HUES64 (cell line): ENCODE measurements around the gene EXOC6B.
"Not testable (repeated sequence)": the region's sequence is repeated elsewhere in the genome, so short reads cannot be mapped to it uniquely, and the experiment has no call there.

Experiments
- H3K27ac ChIP-seq: 2 replicates; pipeline ENCODE4 v1.7.0; 2013; ENCODE audit warnings: low read depth, low read length, inconsistent platforms
- H3K27me3 ChIP-seq: 2 replicates; pipeline ENCODE4 v1.6.1; 2013; ENCODE audit warnings: mild to moderate bottlenecking, low read length; ENCODE audit not compliant: insufficient read depth
- H3K36me3 ChIP-seq: 2 replicates; pipeline ENCODE4 v1.6.1; 2013; ENCODE audit warnings: mild to moderate bottlenecking, low read length; ENCODE audit not compliant: insufficient read depth
- H3K4me1 ChIP-seq: 2 replicates; pipeline ENCODE4 v1.6.1; 2013; ENCODE audit warnings: mild to moderate bottlenecking, low read length, moderate library complexity; ENCODE audit not compliant: insufficient read depth
- H3K4me3 ChIP-seq: 2 replicates; pipeline ENCODE4 v1.5.1; 2013; ENCODE audit warnings: mild to moderate bottlenecking, low read length, moderate library complexity
- H3K9ac ChIP-seq: 2 replicates; pipeline ENCODE4 v1.6.1; 2013; ENCODE audit warnings: mild to moderate bottlenecking, low read depth, low read length
- H3K9me3 ChIP-seq: 2 replicates; pipeline ENCODE4 v1.6.1; 2013; ENCODE audit warnings: low read depth, low read length; ENCODE audit not compliant: insufficient read depth
- WGBS: fragments of 150-250, 120-280 bp; methylation state at CpG from one replicate; pipeline ENCODE4 v1.1.7; 2013; ENCODE audit warnings: missing lambda C conversion rate; 5-methylcytosine and 5-hydroxymethylcytosine counted together

Gene EXOC6B

DNA sequence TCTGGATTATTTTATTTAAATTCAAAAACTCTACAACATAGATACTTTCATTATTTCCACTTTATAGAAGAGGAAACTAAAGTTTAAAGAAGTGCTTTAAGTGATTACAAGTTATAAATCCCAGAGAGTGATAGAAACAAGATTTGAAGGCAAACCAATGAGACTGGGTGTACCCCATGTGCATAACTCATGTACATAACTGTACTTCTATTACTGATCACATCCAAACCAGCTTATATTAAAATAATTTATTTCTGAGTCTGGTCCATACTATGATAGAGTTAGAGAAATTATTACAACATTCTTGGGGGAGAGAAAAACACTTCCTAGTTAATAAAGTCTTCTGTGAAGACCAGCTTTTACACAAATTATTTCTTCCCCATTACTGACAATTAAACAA, 221.4 kb downstream of the EXOC6B start:
- Histone ChIP-seq H3K36me3 (no peaks in the 10 kb centered on the region), H3K27me3 (no peaks in the 10 kb centered on the region), H3K9me3 (0 out of 2 replicates have a peak, but pooled peaks cover under 1% of the 10 kb centered on the region), H3K9ac (no peak overlapping the region), H3K4me1 (peaks cover 15% of the 10 kb centered on the region), H3K4me3 (no peak overlapping the region), H3K27ac (no peak overlapping the region)

DNA sequence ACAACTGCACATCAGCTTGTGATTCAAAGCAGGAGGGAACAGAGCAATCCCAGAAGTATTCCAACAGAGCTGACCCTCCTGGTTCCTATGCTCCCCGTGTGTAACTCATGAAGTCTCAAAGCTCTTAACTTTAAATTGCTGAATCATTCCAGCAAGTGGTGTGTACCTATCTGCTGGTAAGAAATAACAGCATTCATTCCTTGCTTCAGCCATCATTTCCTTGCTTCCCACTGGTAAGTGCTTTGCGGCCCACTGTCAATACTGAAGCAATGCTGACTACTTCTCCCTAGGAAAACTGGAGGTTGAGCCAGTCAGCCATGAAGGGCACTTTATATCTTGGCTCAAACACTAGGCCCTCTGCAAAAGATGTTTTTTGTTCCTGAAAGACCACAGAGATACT, 222.4 kb downstream of the EXOC6B start:
- H3K27ac ChIP-seq = no peak overlapping the region
- 77% methylated on average over 2 of the region's 2 CpGs for WGBS
- no peak overlapping the region for H3K4me3 ChIP-seq
- peaks cover 15% of the 10 kb centered on the region for H3K4me1 ChIP-seq
- no peaks in the 10 kb centered on the region for H3K27me3 ChIP-seq
- no peaks in the 10 kb centered on the region for H3K36me3 ChIP-seq
- H3K9ac ChIP-seq = no peak overlapping the region
- H3K9me3 ChIP-seq = no peaks in the 10 kb centered on the region

DNA sequence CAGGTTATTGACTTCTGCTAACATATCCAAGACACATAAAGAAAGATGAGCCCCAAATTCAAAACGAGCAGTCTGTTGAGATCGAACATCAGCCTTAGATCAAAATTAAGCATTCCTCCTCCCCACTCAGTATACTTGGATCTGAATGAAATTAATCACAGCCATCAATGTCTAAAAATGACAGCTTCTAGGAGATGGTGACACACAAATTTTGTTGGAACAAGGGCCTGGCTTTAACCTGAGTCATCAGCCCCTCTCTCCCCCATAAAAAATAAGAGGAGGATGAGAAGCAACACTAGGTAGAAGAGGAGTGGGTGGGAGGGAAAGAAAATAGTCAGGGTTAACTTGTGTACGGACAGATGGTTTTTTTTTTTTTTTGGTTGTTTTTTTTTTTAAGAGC, 223.1 kb downstream of the EXOC6B start:
- 86% methylated on average over 3 of the region's 3 CpGs for WGBS
- H3K4me3 ChIP-seq = no peak overlapping the region
- H3K36me3 ChIP-seq = no peaks in the 10 kb centered on the region
- H3K4me1 ChIP-seq = peaks cover 15% of the 10 kb centered on the region
- H3K9me3 ChIP-seq = no peaks in the 10 kb centered on the region
- H3K27ac ChIP-seq = no peak overlapping the region
- H3K27me3 ChIP-seq = no peaks in the 10 kb centered on the region
- H3K9ac ChIP-seq = no peak overlapping the region

DNA sequence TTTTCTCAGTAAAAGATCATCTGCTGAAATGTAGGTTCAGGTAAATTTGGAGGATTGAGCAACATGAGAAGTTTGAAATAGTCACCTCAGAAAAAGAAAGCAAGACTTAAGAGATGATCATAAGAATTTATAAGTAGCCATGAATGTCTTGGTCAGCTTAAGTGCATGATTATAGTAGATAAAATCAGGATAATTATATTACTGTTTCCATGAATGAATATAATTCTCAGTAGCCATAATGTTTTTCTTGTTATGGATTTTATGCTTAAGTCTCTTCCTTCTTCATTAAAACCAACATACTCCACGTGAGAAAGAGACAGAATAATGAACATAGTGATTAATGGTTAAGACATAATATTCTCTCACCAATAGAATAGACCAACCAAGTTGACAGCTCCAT, 223.7 kb downstream of the EXOC6B start:
- Histone ChIP-seq H3K27ac (no peak overlapping the region), H3K9me3 (no peaks in the 10 kb centered on the region), H3K36me3 (no peaks in the 10 kb centered on the region), H3K9ac (no peak overlapping the region), H3K27me3 (no peaks in the 10 kb centered on the region), H3K4me1 (peaks cover 15% of the 10 kb centered on the region), H3K4me3 (no peak overlapping the region)
- no CpG with 5 or more reads among the region's 1 CpG for WGBS

DNA sequence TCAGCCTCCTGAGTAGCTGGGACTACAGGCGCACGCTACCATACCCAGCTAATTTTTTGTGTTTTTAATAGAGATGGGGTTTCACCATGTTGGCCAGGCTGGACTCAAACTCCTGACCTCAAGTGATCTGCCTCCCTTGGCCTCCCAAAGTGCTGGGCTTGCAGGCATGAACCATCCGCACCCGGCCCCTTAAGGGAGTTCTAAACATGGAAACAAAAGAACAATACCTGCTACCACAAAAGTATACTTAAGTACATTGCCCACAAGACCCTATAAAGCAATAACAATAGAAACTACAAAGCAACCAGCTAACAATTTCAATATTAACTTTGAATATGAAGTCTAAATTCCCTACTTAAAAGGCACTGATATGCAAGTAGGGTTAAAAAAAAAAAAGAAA, 242.0 kb downstream of the EXOC6B start:
- not testable (repeated sequence) for H3K9ac ChIP-seq, H3K27ac ChIP-seq, H3K4me3 ChIP-seq, H3K4me1 ChIP-seq, H3K36me3 ChIP-seq, H3K27me3 ChIP-seq, H3K9me3 ChIP-seq
- 95% methylated on average over 4 of the region's 4 CpGs for WGBS

DNA sequence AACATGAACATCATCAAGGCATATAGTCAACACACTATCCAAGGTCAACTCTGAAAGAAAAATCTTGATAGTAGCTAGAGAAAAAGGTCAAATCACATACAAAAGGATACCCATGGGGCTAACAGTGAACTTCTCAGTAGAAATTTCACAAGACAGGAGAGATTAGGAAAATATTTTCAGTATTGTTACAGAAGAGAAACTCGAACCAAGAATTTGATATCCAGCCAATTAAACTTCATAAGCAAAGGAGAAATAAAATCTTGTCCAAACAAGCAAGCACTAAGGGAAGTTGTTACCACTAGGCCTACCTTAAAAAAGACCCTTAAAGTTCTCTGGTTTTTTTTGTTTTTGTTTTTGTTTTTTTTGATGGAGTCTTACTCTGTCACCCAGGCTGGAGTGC, 242.5 kb downstream of the EXOC6B start:
- 71% methylated on average over 1 of the region's 1 CpG for WGBS
- Histone ChIP-seq H3K9me3 (no peaks in the 10 kb centered on the region), H3K27me3 (no peaks in the 10 kb centered on the region), H3K4me1 (no peaks in the 10 kb centered on the region), H3K9ac (no peak overlapping the region), H3K36me3 (no peaks in the 10 kb centered on the region), H3K4me3 (no peak overlapping the region), H3K27ac (no peak overlapping the region)

DNA sequence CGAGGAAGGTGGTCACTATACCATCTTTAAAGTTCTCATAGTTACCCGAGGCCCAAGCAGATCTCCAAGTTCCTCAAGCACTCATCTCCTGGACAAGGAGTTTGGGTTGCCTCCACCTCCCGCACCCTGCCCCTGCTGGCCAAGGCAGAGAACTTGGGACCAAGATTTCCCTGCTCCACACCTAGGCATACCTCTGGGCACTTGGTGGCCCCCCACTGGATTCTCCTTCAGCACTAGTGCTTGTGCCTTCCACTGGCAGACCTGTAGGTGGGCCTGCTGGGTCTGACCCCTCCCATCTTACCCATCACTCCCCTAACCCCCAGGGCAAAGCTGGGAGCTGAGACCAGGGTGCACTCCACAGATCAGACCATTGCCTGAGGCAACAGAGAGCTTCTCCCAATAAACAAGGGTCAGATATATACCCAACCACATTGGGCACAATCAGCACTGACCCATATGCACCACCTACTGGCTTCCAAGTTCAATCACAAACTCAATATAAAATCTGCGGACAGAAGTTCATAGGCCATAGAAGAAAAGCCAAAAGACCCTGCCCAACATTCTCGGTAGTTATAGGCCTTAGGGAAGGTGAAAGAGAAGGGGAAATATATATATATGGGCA, 244.2 kb downstream of the EXOC6B start:
- WGBS = 94% methylated on average over 4 of the region's 5 CpGs
- Histone ChIP-seq H3K36me3 (no peaks in the 10 kb centered on the region), H3K27ac (no peak overlapping the region), H3K27me3 (no peaks in the 10 kb centered on the region), H3K9ac (no peak overlapping the region), H3K4me3 (no peak overlapping the region), H3K9me3 (no peaks in the 10 kb centered on the region), H3K4me1 (peaks cover 3% of the 10 kb centered on the region; the same call in 1 of the 2 replicates)

DNA sequence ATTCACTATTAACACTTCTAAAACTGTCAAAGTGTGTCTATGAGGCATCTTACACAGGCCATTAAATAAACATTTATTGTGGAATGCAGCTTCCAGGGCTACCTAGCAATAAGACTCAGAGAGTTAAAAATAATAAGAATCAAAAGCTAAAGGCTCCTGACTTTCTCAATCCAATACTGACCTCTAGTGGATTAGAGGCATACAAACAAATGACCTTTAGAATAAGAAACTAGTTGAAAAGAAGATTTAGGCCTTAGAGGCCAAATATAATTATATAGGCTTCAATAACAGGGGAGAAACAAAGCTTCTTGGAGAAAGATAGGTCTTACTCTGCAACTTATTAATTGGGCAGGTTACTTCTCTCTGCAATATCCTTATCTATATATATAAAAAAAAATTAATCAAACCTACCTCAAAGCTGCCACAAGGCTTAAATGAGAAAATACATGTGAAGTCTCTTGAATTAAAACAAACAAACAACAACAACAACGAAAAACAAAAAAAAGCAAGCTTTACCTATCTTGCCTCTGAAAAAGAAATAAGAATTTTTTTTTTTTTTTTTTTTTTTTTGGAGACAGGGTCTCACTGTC, 246.1 kb downstream of the EXOC6B start:
- Histone ChIP-seq H3K27me3 (no peaks in the 10 kb centered on the region), H3K4me1 (peaks cover 7% of the 10 kb centered on the region; the same call in 1 of the 2 replicates), H3K9ac (no peak overlapping the region), H3K4me3 (no peak overlapping the region), H3K27ac (no peak overlapping the region), H3K9me3 (no peaks in the 10 kb centered on the region), H3K36me3 (no peaks in the 10 kb centered on the region)
- 40% methylated on average over 1 of the region's 1 CpG for WGBS

DNA sequence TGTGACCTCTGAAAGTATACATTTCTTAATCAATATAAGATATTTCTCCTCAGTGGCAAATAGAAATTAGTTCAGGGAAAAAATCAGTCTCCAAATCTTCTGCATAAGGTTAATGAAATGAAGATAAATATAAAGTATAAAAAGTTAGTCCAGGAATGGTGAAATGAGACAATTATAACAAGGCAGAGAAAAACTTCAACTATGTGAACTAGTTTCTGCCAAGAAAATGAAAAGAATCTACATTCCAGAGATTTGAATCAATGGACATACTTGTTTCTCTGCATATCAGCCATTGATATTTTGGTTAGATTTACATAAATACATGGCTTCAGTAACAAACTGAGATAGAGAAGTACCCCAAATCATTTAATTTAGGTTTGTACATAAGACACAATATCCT, 249.0 kb downstream of the EXOC6B start:
- Histone ChIP-seq H3K4me1 (peaks cover 7% of the 10 kb centered on the region; the same call in 1 of the 2 replicates), H3K9ac (no peak overlapping the region), H3K27me3 (no peaks in the 10 kb centered on the region), H3K36me3 (no peaks in the 10 kb centered on the region), H3K9me3 (no peaks in the 10 kb centered on the region), H3K4me3 (no peak overlapping the region), H3K27ac (no peak overlapping the region)

DNA sequence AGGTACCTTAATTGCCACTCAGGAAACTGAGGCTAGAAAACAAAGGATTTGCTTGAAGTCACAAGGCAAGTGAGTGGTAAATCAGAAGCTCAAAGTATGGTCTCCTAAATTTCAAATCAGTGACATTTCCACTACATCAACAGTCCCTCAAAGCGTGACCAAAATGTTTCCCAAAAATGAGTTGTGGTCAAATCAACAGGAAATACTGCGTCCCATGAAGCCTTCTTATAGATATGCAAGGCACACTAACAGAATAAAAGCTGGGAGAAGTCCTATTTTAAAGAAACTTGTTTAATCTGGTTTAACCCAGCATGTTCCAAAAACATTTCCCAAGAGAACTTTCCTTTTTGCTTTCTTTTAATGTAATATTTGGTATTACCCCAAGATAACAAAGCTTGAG, 249.4 kb downstream of the EXOC6B start:
- no peak overlapping the region for H3K9ac ChIP-seq
- H3K4me1 ChIP-seq = peaks cover 7% of the 10 kb centered on the region; the same call in 1 of the 2 replicates
- 81% methylated on average over 2 of the region's 2 CpGs for WGBS
- no peaks in the 10 kb centered on the region for H3K36me3 ChIP-seq
- H3K4me3 ChIP-seq = no peak overlapping the region
- no peak overlapping the region for H3K27ac ChIP-seq
- H3K27me3 ChIP-seq = no peaks in the 10 kb centered on the region
- no peaks in the 10 kb centered on the region for H3K9me3 ChIP-seq

DNA sequence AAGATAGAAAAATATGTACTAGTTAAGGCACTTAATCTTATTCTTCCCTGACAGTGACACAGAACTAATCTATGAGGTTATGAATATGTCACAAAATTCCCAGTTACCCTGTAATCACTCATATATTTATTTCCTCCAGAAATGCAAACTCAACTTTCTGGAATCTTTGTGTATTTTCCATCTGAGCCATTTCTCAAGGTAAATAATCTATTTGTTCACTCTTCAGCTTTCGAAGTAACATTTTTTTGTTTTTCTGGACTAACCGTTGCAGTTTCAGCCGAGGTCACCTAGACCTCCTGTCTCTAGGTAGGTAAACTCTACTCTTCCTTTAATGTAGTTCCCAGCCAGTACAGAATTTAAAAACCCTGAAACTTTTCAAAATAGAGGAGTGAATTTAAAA, 250.9 kb downstream of the EXOC6B start:
- WGBS = 97% methylated on average over 3 of the region's 3 CpGs
- no peak overlapping the region for H3K27ac ChIP-seq
- no peak overlapping the region for H3K4me3 ChIP-seq

DNA sequence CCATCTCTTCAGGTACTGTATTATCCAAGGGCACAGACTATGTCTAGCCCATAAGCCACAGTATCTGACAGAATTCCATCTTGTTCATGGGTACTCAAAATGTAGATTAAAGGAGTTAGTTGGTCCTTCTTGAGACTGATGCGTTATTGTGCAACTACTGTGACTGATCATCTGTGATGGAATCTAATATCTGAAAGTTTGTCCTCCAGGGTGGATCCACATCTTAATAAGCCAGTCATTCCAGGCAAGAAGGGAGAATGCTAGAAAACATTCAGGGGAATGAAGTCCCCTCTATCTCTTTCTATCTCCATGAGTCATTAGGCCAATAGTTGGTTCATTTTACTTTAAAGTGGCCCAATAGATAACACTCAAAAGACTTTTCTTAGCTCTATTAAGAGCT, 252.6 kb downstream of the EXOC6B start:
- Histone ChIP-seq H3K9me3 (no peaks in the 10 kb centered on the region), H3K27me3 (no peaks in the 10 kb centered on the region), H3K4me1 (peaks cover 7% of the 10 kb centered on the region; the same call in 1 of the 2 replicates), H3K4me3 (no peak overlapping the region), H3K27ac (no peak overlapping the region), H3K9ac (no peak overlapping the region), H3K36me3 (no peaks in the 10 kb centered on the region)
- 86% methylated on average over 1 of the region's 1 CpG for WGBS

More for the DNA sequence above, 250.9 kb downstream of the EXOC6B start:
- H3K27me3 ChIP-seq = no peaks in the 10 kb centered on the region
- no peaks in the 10 kb centered on the region for H3K36me3 ChIP-seq
- H3K9me3 ChIP-seq = no peaks in the 10 kb centered on the region
- H3K9ac ChIP-seq = no peak overlapping the region
- peaks cover 7% of the 10 kb centered on the region; the same call in 1 of the 2 replicates for H3K4me1 ChIP-seq
